Liver (tissue), 9 donors: ENCODE results near the gene DUS3L. TPM values are rescaled to one million over a fixed set of nuclear protein-coding genes. Genes with fewer than 3 reads are reported as not detected.

Source experiments
- DNase-seq: peaks from one replicate; pipeline ENCODE4 v3.0.0-alpha.2; 2017; ENCODE audit warnings: low spot score
- H3K27ac ChIP-seq, 2 donors: one replicate each; pipeline ENCODE4 v1.7.0; 2013; ENCODE audit warnings: inconsistent platforms in 2 of 2, low read length in 2 of 2, control low read depth in 1 of 2, low read depth in 1 of 2, mild to moderate bottlenecking in 1 of 2
- H3K27me3 ChIP-seq, 4 donors: one replicate each; pipeline versions ENCODE4 v1.6.1 to v1.7.0; 2013; ENCODE audit warnings: low read length in 3 of 4, inconsistent platforms in 1 of 4, mild to moderate bottlenecking in 1 of 4, moderate library complexity in 1 of 4; ENCODE audit not compliant: control insufficient read depth in 4 of 4, insufficient read depth in 4 of 4
- H3K36me3 ChIP-seq, 4 donors: one replicate each; pipeline versions ENCODE4 v1.6.1 to v1.7.0; 2013; ENCODE audit warnings: low read length in 3 of 4, mild to moderate bottlenecking in 3 of 4, low read depth in 1 of 4, moderate library complexity in 1 of 4; ENCODE audit not compliant: control insufficient read depth in 4 of 4, insufficient read depth in 3 of 4
- H3K4me1 ChIP-seq, 4 donors: one replicate each; pipeline versions ENCODE4 v1.6.1 to v1.7.0; 2013; ENCODE audit warnings: low read length in 3 of 4, mild to moderate bottlenecking in 3 of 4, moderate library complexity in 1 of 4; ENCODE audit not compliant: control insufficient read depth in 4 of 4, insufficient read depth in 4 of 4
- H3K4me3 ChIP-seq, 3 donors: one replicate each; pipeline versions ENCODE4 v1.6.1 to v1.7.0; 2013; ENCODE audit warnings: low read length in 3 of 3, control low read depth in 1 of 3, low read depth in 1 of 3, mild to moderate bottlenecking in 1 of 3
- H3K9ac ChIP-seq, 2 donors: one replicate each; pipeline ENCODE4 v1.7.0; 2013; ENCODE audit warnings: low read length in 2 of 2, mild to moderate bottlenecking in 2 of 2, moderate library complexity in 2 of 2, control low read depth in 1 of 2, low read depth in 1 of 2
- H3K9me3 ChIP-seq, 4 donors: one replicate each; pipeline versions ENCODE4 v1.6.1 to v1.7.0; 2013; ENCODE audit warnings: low read length in 3 of 4; ENCODE audit not compliant: control insufficient read depth in 4 of 4
- GABPA ChIP-seq, 2 donors: IDR thresholded peaks in 1 of 2; conservative IDR thresholded peaks in 1 of 2; 2 replicates each; pipeline ENCODE4 v1.6.1; 2016; ENCODE audit warnings: antibody characterized with exemption in 2 of 2, mild to moderate bottlenecking in 1 of 2, moderate library complexity in 1 of 2
- HNF4A ChIP-seq, 2 donors: conservative IDR thresholded peaks; 2 replicates each; pipeline ENCODE4 v1.6.1; 2016; ENCODE audit warnings: antibody characterized with exemption in 2 of 2, mild to moderate bottlenecking in 2 of 2
- HNF4G ChIP-seq: IDR thresholded peaks from 2 replicates; pipeline ENCODE4 v1.6.1; 2016; ENCODE audit warnings: antibody characterized with exemption
- JUND ChIP-seq, 2 donors: IDR thresholded peaks; 2 replicates each; pipeline ENCODE4 v1.6.1; 2016; ENCODE audit warnings: antibody characterized with exemption in 2 of 2
- NR2F2 ChIP-seq: IDR thresholded peaks from 2 replicates; pipeline ENCODE4 v1.6.1; 2016; ENCODE audit warnings: antibody characterized with exemption
- RAD21 ChIP-seq, 2 donors: IDR thresholded peaks; 2 replicates each; pipeline ENCODE4 v1.6.1; 2016; ENCODE audit warnings: antibody characterized with exemption in 2 of 2, mild to moderate bottlenecking in 2 of 2
- RXRA ChIP-seq, 2 donors: IDR thresholded peaks; 2 replicates each; pipeline ENCODE4 v1.6.1; 2017 to 2018; ENCODE audit warnings: antibody characterized with exemption in 2 of 2, mild to moderate bottlenecking in 1 of 2
- SP1 ChIP-seq: IDR thresholded peaks from 2 replicates; pipeline ENCODE4 v1.6.1; 2018; ENCODE audit warnings: antibody characterized with exemption, mild to moderate bottlenecking
- TAF1 ChIP-seq: conservative IDR thresholded peaks from 2 replicates; pipeline ENCODE4 v1.6.1; 2016; ENCODE audit warnings: antibody characterized with exemption, mild to moderate bottlenecking
- YY1 ChIP-seq: IDR thresholded peaks from 2 replicates; pipeline ENCODE4 v1.6.1; 2016; ENCODE audit warnings: antibody characterized with exemption, mild to moderate bottlenecking
- WGBS: extraction: QIAGEN DNeasy Blood & Tissue Kit; methylation state at CpG from one replicate; pipeline ENCODE4 v1.1.7; 2013; 5-methylcytosine and 5-hydroxymethylcytosine counted together
- polyA plus RNA-seq, 2 donors: library from polyadenylated mRNA; stranded (reverse) in 1 of 2; unstranded in 1 of 2; fragments of 200-250 nt in 1 of 2; fragments of >200 nt in 1 of 2; fragmentation: Nextera tagmentation in 1 of 2; extraction: Ambion mirVana in 1 of 2; gene quantifications; one replicate each; pipeline versions ENCODE4 v1.2.1 to v1.2.3, GENCODE V29; 2013 to 2015
- total RNA-seq, 2 donors: library from RNA; depleted of rRNA; stranded (reverse); fragments of >200 nt; gene quantifications; one replicate each; pipeline ENCODE4 v1.2.3, GENCODE V29; 2014
- TF ChIP-seq, protein P1 (sequence below): IDR thresholded peaks from 2 replicates; pipeline ENCODE4 v1.6.1; 2016; ENCODE audit warnings: antibody characterized with exemption
- TF ChIP-seq, protein P2 (sequence below): IDR thresholded peaks from 2 replicates; pipeline ENCODE4 v1.6.1; 2016; ENCODE audit warnings: antibody characterized with exemption, mild to moderate bottlenecking
- TF ChIP-seq, protein P3 (sequence below): fragments of 150-350 bp; IDR thresholded peaks from 2 replicates; pipeline ENCODE4 v1.5.1; 2017; ENCODE audit warnings: improper control_type of control experiment, low read depth, low read length; ENCODE audit not compliant: missing input control
- TF ChIP-seq, protein P4 (sequence below): IDR thresholded peaks from 2 replicates; pipeline ENCODE4 v1.6.1; 2016; ENCODE audit warnings: antibody characterized with exemption
- TF ChIP-seq, protein P5 (sequence below): IDR thresholded peaks from 2 replicates; pipeline ENCODE4 v1.6.1; 2016; ENCODE audit warnings: antibody characterized with exemption
- donor health status: healthy.
- donor health status: healthy.
- donor health status: healthy.
- donor health status: healthy.
- donor health status: healthy.

Gene DUS3L
- total and polyA plus RNA-seq, 4 donors = 12.2 to 19.0 (median 16.9) TPM

DNA sequence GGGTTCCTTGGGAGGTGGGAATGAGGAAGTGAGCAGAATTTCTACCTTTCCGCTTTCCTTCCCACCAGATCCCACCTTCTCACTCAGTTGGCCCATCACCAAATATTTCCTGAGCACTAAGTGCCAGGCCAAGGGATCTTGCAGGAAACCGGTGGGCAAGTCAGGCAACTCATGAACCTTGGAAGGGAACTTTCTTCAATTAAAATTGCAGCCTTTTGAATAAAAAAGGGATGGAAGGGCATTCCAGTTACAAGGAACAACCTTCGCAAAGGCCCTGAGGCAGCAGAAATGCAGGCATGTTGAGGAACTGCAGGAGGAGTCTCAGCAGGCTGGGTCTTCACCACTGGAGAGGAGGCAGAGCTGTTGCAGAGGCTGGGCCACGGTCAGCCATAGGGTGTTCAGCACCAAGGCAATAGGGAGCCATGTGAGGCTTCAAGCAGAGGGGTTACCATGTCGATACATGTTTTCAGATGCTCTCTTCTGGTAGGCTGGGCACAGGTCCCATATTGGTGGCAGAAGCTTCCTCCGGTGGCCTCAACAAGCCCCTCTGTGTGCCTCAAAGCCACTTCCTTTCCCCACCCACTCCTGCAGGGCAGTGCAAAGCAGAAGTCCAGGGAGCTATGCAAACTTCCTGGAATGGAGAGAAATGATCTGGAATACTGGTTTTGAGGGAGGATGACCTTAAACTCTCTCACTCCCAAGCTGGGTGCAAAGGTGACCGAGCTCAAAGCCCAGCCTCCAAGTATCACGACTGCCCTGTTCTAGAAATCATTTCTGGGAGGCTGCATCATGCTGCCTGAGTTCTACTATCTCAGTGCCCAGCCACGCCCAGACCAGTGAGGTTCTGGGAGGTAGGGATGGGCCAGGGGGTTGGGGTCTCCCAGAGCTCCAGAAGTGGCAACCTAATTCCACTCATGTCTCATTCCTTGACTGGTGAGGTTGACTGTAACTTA lies 48.4 kb upstream of the DUS3L start, which contains the start of gene FUT6:
Gene FUT6 (minus strand): TSS at position 638 of the 953 bp plus-strand sequence. CDS start 7,135 bp downstream, outside the sequence.
- Histone ChIP-seq H3K9me3 (no peaks in the 10 kb centered on the region), H3K4me3 (peak within 1 kb of the TSS in 2 of 3 donors; percentile 24 to 55), H3K36me3 (no peaks in the 10 kb centered on the region), H3K27me3 (no peaks in the 10 kb centered on the region), H3K4me1 (peaks cover 5 to 21% (median 19%) of the 10 kb centered on the region in 4 donors), H3K9ac (no peak within 1 kb of the TSS), H3K27ac (peak within 1 kb of the TSS; percentile 13 to 32)
- TF ChIP-seq, protein P1, sequence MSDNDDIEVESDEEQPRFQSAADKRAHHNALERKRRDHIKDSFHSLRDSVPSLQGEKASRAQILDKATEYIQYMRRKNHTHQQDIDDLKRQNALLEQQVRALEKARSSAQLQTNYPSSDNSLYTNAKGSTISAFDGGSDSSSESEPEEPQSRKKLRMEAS = peak; percentile 41
- TF ChIP-seq SP1 (peak; percentile 68), HNF4A (conservative IDR thresholded peaks at IDR 0.05) (peak; percentile 78 to 85), RXRA (IDR thresholded peaks at IDR 0.05) (peak; percentile 81 to 86), RAD21 (IDR thresholded peaks at IDR 0.05) (peak in 1 of 2 donors; percentile 47), HNF4G (no peak), YY1 (peak; percentile 15), NR2F2 (peak; percentile 14), GABPA (IDR thresholded peaks at IDR 0.05 in 1 of 2, conservative IDR thresholded peaks at IDR 0.05 in 1 of 2) (no peak), JUND (IDR thresholded peaks at IDR 0.05) (peak; percentile 23 to 29), TAF1 (peak; percentile 73)
- TF ChIP-seq, protein P2, sequence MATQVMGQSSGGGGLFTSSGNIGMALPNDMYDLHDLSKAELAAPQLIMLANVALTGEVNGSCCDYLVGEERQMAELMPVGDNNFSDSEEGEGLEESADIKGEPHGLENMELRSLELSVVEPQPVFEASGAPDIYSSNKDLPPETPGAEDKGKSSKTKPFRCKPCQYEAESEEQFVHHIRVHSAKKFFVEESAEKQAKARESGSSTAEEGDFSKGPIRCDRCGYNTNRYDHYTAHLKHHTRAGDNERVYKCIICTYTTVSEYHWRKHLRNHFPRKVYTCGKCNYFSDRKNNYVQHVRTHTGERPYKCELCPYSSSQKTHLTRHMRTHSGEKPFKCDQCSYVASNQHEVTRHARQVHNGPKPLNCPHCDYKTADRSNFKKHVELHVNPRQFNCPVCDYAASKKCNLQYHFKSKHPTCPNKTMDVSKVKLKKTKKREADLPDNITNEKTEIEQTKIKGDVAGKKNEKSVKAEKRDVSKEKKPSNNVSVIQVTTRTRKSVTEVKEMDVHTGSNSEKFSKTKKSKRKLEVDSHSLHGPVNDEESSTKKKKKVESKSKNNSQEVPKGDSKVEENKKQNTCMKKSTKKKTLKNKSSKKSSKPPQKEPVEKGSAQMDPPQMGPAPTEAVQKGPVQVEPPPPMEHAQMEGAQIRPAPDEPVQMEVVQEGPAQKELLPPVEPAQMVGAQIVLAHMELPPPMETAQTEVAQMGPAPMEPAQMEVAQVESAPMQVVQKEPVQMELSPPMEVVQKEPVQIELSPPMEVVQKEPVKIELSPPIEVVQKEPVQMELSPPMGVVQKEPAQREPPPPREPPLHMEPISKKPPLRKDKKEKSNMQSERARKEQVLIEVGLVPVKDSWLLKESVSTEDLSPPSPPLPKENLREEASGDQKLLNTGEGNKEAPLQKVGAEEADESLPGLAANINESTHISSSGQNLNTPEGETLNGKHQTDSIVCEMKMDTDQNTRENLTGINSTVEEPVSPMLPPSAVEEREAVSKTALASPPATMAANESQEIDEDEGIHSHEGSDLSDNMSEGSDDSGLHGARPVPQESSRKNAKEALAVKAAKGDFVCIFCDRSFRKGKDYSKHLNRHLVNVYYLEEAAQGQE = peak; percentile 52
- TF ChIP-seq, protein P3, sequence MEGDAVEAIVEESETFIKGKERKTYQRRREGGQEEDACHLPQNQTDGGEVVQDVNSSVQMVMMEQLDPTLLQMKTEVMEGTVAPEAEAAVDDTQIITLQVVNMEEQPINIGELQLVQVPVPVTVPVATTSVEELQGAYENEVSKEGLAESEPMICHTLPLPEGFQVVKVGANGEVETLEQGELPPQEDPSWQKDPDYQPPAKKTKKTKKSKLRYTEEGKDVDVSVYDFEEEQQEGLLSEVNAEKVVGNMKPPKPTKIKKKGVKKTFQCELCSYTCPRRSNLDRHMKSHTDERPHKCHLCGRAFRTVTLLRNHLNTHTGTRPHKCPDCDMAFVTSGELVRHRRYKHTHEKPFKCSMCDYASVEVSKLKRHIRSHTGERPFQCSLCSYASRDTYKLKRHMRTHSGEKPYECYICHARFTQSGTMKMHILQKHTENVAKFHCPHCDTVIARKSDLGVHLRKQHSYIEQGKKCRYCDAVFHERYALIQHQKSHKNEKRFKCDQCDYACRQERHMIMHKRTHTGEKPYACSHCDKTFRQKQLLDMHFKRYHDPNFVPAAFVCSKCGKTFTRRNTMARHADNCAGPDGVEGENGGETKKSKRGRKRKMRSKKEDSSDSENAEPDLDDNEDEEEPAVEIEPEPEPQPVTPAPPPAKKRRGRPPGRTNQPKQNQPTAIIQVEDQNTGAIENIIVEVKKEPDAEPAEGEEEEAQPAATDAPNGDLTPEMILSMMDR = no peak
- TF ChIP-seq, protein P4, sequence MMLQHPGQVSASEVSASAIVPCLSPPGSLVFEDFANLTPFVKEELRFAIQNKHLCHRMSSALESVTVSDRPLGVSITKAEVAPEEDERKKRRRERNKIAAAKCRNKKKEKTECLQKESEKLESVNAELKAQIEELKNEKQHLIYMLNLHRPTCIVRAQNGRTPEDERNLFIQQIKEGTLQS = peak; percentile 55
- TF ChIP-seq, protein P5, sequence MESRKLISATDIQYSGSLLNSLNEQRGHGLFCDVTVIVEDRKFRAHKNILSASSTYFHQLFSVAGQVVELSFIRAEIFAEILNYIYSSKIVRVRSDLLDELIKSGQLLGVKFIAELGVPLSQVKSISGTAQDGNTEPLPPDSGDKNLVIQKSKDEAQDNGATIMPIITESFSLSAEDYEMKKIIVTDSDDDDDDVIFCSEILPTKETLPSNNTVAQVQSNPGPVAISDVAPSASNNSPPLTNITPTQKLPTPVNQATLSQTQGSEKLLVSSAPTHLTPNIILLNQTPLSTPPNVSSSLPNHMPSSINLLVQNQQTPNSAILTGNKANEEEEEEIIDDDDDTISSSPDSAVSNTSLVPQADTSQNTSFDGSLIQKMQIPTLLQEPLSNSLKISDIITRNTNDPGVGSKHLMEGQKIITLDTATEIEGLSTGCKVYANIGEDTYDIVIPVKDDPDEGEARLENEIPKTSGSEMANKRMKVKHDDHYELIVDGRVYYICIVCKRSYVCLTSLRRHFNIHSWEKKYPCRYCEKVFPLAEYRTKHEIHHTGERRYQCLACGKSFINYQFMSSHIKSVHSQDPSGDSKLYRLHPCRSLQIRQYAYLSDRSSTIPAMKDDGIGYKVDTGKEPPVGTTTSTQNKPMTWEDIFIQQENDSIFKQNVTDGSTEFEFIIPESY = no peak
- no peak for DNase-seq
- WGBS = 60% methylated on average over 9 of the region's 9 CpGs
